ENCODE data around the gene ABRACL.

The ABRACL gene

GRCh38 chr6:138996524-138996923 lies 32.0 kb upstream of the ABRACL start:
- Histone ChIP-seq H3K27me3 (ENCODE audit: insufficient read depth, low read length) (no peaks in the 10 kb centered on the region), H3K36me3 (ENCODE audit: insufficient read depth, low read length) (no peaks in the 10 kb centered on the region), H3K9me3 (ENCODE audit: low read length) (no peaks in the 10 kb centered on the region), H2AFZ (ENCODE audit: low read depth, low read length) (no peak overlapping the region), H3K4me3 (ENCODE audit: low read length) (no peak overlapping the region), H3K4me1 (ENCODE audit: insufficient read depth, low read length) (no peaks in the 10 kb centered on the region)

- H3K27me3 ChIP-seq (ENCODE audit: insufficient read depth, low read length): no peaks in the 10 kb centered on the region
- H2AFZ ChIP-seq (ENCODE audit: low read depth, low read length): no peak overlapping the region
- no peaks in the 10 kb centered on the region for H3K4me1 ChIP-seq (ENCODE audit: insufficient read depth, low read length)
Observed at GRCh38 chr6:138997136-138997535, 31.4 kb upstream of the ABRACL start.

GRCh38 chr6:138999949-139000725 lies 28.4 kb upstream of the ABRACL start:
- Histone ChIP-seq H3K4me3 (ENCODE audit: low read length) (no peak overlapping the region), H3K36me3 (ENCODE audit: insufficient read depth, low read length) (no peaks in the 10 kb centered on the region), H3K9me3 (ENCODE audit: low read length) (no peaks in the 10 kb centered on the region), H2AFZ (ENCODE audit: low read depth, low read length) (no peak overlapping the region), H3K27me3 (ENCODE audit: insufficient read depth, low read length) (peaks cover 3% of the 10 kb centered on the region), H3K4me1 (ENCODE audit: insufficient read depth, low read length) (no peaks in the 10 kb centered on the region)

More at GRCh38 chr6:138997136-138997535, 31.4 kb upstream of the ABRACL start:
- Histone ChIP-seq H3K9me3 (ENCODE audit: low read length) (no peaks in the 10 kb centered on the region), H3K36me3 (ENCODE audit: insufficient read depth, low read length) (no peaks in the 10 kb centered on the region), H3K4me3 (ENCODE audit: low read length) (no peak overlapping the region)

- Histone ChIP-seq H2AFZ (ENCODE audit: low read depth, low read length) (no peak overlapping the region), H3K27me3 (ENCODE audit: insufficient read depth, low read length) (peaks cover 3% of the 10 kb centered on the region)
Observed at GRCh38 chr6:139003751-139004150, 24.8 kb upstream of the ABRACL start.

GRCh38 chr6:139006477-139006876 lies 22.1 kb upstream of the ABRACL start:
- no peaks in the 10 kb centered on the region for H3K9me3 ChIP-seq (ENCODE audit: low read length)
- no peaks in the 10 kb centered on the region for H3K4me1 ChIP-seq (ENCODE audit: insufficient read depth, low read length)
- H2AFZ ChIP-seq (ENCODE audit: low read depth, low read length): no peak overlapping the region
- no peak overlapping the region for H3K4me3 ChIP-seq (ENCODE audit: low read length)
- H3K36me3 ChIP-seq (ENCODE audit: insufficient read depth, low read length): no peaks in the 10 kb centered on the region
- H3K27me3 ChIP-seq (ENCODE audit: insufficient read depth, low read length): peaks cover 3% of the 10 kb centered on the region

More at GRCh38 chr6:139003751-139004150, 24.8 kb upstream of the ABRACL start:
- Histone ChIP-seq H3K36me3 (ENCODE audit: insufficient read depth, low read length) (no peaks in the 10 kb centered on the region), H3K4me3 (ENCODE audit: low read length) (no peak overlapping the region), H3K9me3 (ENCODE audit: low read length) (no peaks in the 10 kb centered on the region), H3K4me1 (ENCODE audit: insufficient read depth, low read length) (no peaks in the 10 kb centered on the region)

GRCh38 chr6:139007428-139007827 lies 21.1 kb upstream of the ABRACL start:
- no peaks in the 10 kb centered on the region for H3K9me3 ChIP-seq (ENCODE audit: low read length)
- H3K4me1 ChIP-seq (ENCODE audit: insufficient read depth, low read length): no peaks in the 10 kb centered on the region
- H3K4me3 ChIP-seq (ENCODE audit: low read length): no peak overlapping the region
- no peak overlapping the region for H2AFZ ChIP-seq (ENCODE audit: low read depth, low read length)
- H3K36me3 ChIP-seq (ENCODE audit: insufficient read depth, low read length): no peaks in the 10 kb centered on the region
- peaks cover 3% of the 10 kb centered on the region for H3K27me3 ChIP-seq (ENCODE audit: insufficient read depth, low read length)

- no peak overlapping the region for H2AFZ ChIP-seq (ENCODE audit: low read depth, low read length)
- peaks cover 3% of the 10 kb centered on the region for H3K27me3 ChIP-seq (ENCODE audit: insufficient read depth, low read length)
- no peak overlapping the region for H3K4me3 ChIP-seq (ENCODE audit: low read length)
- H3K36me3 ChIP-seq (ENCODE audit: insufficient read depth, low read length): no peaks in the 10 kb centered on the region
- peaks cover 4% of the 10 kb centered on the region for H3K4me1 ChIP-seq (ENCODE audit: insufficient read depth, low read length)
- no peaks in the 10 kb centered on the region for H3K9me3 ChIP-seq (ENCODE audit: low read length)
Observed at GRCh38 chr6:139008117-139008516, 20.4 kb upstream of the ABRACL start.

GRCh38 chr6:139010674-139011073 lies 17.9 kb upstream of the ABRACL start:
- no peak overlapping the region for H3K4me3 ChIP-seq (ENCODE audit: low read length)
- no peaks in the 10 kb centered on the region for H3K27me3 ChIP-seq (ENCODE audit: insufficient read depth, low read length)
- H2AFZ ChIP-seq (ENCODE audit: low read depth, low read length): no peak overlapping the region
- H3K4me1 ChIP-seq (ENCODE audit: insufficient read depth, low read length): peaks cover 6% of the 10 kb centered on the region
- H3K36me3 ChIP-seq (ENCODE audit: insufficient read depth, low read length): no peaks in the 10 kb centered on the region
- H3K9me3 ChIP-seq (ENCODE audit: low read length): no peaks in the 10 kb centered on the region

- no peaks in the 10 kb centered on the region for H3K36me3 ChIP-seq (ENCODE audit: insufficient read depth, low read length)
- H3K4me1 ChIP-seq (ENCODE audit: insufficient read depth, low read length): peaks cover 14% of the 10 kb centered on the region
- no peak overlapping the region for H3K4me3 ChIP-seq (ENCODE audit: low read length)
- no peak overlapping the region for H2AFZ ChIP-seq (ENCODE audit: low read depth, low read length)
- H3K27me3 ChIP-seq (ENCODE audit: insufficient read depth, low read length): no peaks in the 10 kb centered on the region
- H3K9me3 ChIP-seq (ENCODE audit: low read length): no peaks in the 10 kb centered on the region
Observed at GRCh38 chr6:139011980-139012379, 16.6 kb upstream of the ABRACL start.

GRCh38 chr6:139013185-139013800 lies 15.3 kb upstream of the ABRACL start:
- Histone ChIP-seq H3K4me1 (ENCODE audit: insufficient read depth, low read length) (peaks cover 18% of the 10 kb centered on the region), H3K4me3 (ENCODE audit: low read length) (no peak overlapping the region), H2AFZ (ENCODE audit: low read depth, low read length) (no peak overlapping the region), H3K36me3 (ENCODE audit: insufficient read depth, low read length) (no peaks in the 10 kb centered on the region), H3K27me3 (ENCODE audit: insufficient read depth, low read length) (no peaks in the 10 kb centered on the region), H3K9me3 (ENCODE audit: low read length) (no peaks in the 10 kb centered on the region)

GRCh38 chr6:139014945-139015344 lies 13.6 kb upstream of the ABRACL start:
- Histone ChIP-seq H2AFZ (ENCODE audit: low read depth, low read length) (no peak overlapping the region), H3K4me3 (ENCODE audit: low read length) (no peak overlapping the region), H3K9me3 (ENCODE audit: low read length) (no peaks in the 10 kb centered on the region), H3K4me1 (ENCODE audit: insufficient read depth, low read length) (peaks cover 18% of the 10 kb centered on the region), H3K36me3 (ENCODE audit: insufficient read depth, low read length) (no peaks in the 10 kb centered on the region), H3K27me3 (ENCODE audit: insufficient read depth, low read length) (no peaks in the 10 kb centered on the region)

GRCh38 chr6:139016337-139017213 lies 12.0 kb upstream of the ABRACL start:
- peak overlapping the region; percentile 55 for H2AFZ ChIP-seq (ENCODE audit: low read depth, low read length)
- no peaks in the 10 kb centered on the region for H3K36me3 ChIP-seq (ENCODE audit: insufficient read depth, low read length)
- no peaks in the 10 kb centered on the region for H3K27me3 ChIP-seq (ENCODE audit: insufficient read depth, low read length)
- H3K4me3 ChIP-seq (ENCODE audit: low read length): peak overlapping the region; percentile 4
- peaks cover 18% of the 10 kb centered on the region for H3K4me1 ChIP-seq (ENCODE audit: insufficient read depth, low read length)
- no peaks in the 10 kb centered on the region for H3K9me3 ChIP-seq (ENCODE audit: low read length)

GRCh38 chr6:139017227-139017626 lies 11.3 kb upstream of the ABRACL start:
- no peak overlapping the region for H3K4me3 ChIP-seq (ENCODE audit: low read length)
- peak overlapping the region; percentile 55 for H2AFZ ChIP-seq (ENCODE audit: low read depth, low read length)
- H3K36me3 ChIP-seq (ENCODE audit: insufficient read depth, low read length): no peaks in the 10 kb centered on the region
- H3K9me3 ChIP-seq (ENCODE audit: low read length): no peaks in the 10 kb centered on the region
- peaks cover 18% of the 10 kb centered on the region for H3K4me1 ChIP-seq (ENCODE audit: insufficient read depth, low read length)
- no peaks in the 10 kb centered on the region for H3K27me3 ChIP-seq (ENCODE audit: insufficient read depth, low read length)

All from neuron (in vitro differentiated cells).